Spleen (tissue), 11 donors: ENCODE data around the gene TMEM170A. TPM values are rescaled to one million over a fixed set of nuclear protein-coding genes. Genes with fewer than 3 reads are reported as not detected.

Source experiments
- DNase-seq: peaks from one replicate; pipeline ENCODE4 v3.0.0-alpha.2; 2020
- H3K27ac ChIP-seq, 8 donors: fragments of 200-600 bp; sonication (generic) in 7 of 8; 1 replicate in 4 of 8; 2 replicates in 4 of 8; pipeline versions ENCODE4 v1.5.0 to v1.8.0; 2016 to 2021; ENCODE audit warnings: inconsistent platforms in 4 of 8, mild to moderate bottlenecking in 4 of 8, moderate library complexity in 1 of 8
- H3K27me3 ChIP-seq, 7 donors: fragments of 200-600 bp; sonication (generic) in 6 of 7; replicated peaks in 1 of 7; 1 replicate in 4 of 7; 2 replicates in 3 of 7; pipeline versions ENCODE4 v1.5.0 to v1.8.0; 2016 to 2021; ENCODE audit warnings: inconsistent platforms in 3 of 7, mild to moderate bottlenecking in 1 of 7
- H3K36me3 ChIP-seq, 6 donors: fragments of 200-600 bp; sonication (generic) in 5 of 6; 1 replicate in 4 of 6; 2 replicates in 2 of 6; pipeline versions ENCODE4 v1.5.0 to v1.8.0; 2016 to 2021; ENCODE audit warnings: inconsistent platforms in 2 of 6
- H3K4me1 ChIP-seq, 6 donors: fragments of 200-600 bp; sonication (generic) in 5 of 6; 1 replicate in 3 of 6; 2 replicates in 3 of 6; pipeline versions ENCODE4 v1.5.0 to v1.8.0; 2016 to 2021; ENCODE audit warnings: inconsistent platforms in 3 of 6
- H3K4me3 ChIP-seq, 8 donors: fragments of 200-600 bp; sonication (generic) in 7 of 8; 1 replicate in 4 of 8; 2 replicates in 4 of 8; pipeline versions ENCODE4 v1.5.0 to v1.8.0; 2016 to 2021; ENCODE audit warnings: inconsistent platforms in 4 of 8, mild to moderate bottlenecking in 4 of 8, moderate library complexity in 2 of 8
- H3K9me3 ChIP-seq, 8 donors: fragments of 200-600 bp; sonication (generic) in 7 of 8; 1 replicate in 4 of 8; 2 replicates in 4 of 8; pipeline versions ENCODE4 v1.5.0 to v1.8.0; 2016 to 2021; ENCODE audit warnings: inconsistent platforms in 4 of 8
- POLR2A ChIP-seq, 3 donors: fragments of 450-650 bp; IDR thresholded peaks; one replicate each; pipeline ENCODE4 v1.5.1; 2017; ENCODE audit warnings: antibody characterized with exemption in 3 of 3, mild to moderate bottlenecking in 1 of 3
- POLR2AphosphoS5 ChIP-seq, 3 donors: sonication (generic); formaldehyde crosslinking; IDR thresholded peaks; one replicate each; pipeline ENCODE4 v1.5.1; 2017; ENCODE audit warnings: antibody characterized with exemption in 3 of 3
- WGBS, 5 donors: extraction: QIAGEN DNeasy Blood & Tissue Kit in 3 of 5; methylation state at CpG; one replicate each; pipeline versions ENCODE4 v1.1.5 to v1.1.7; 2013 to 2018; 5-methylcytosine and 5-hydroxymethylcytosine counted together
- intact Hi-C: fragments of 100-400 bp; cut with DNase I; formaldehyde crosslinking; loops from one replicate; pipeline ENCODE4 v1.15.0; 2023; ENCODE audit warnings: low total_unique reads
- polyA plus RNA-seq, 3 donors: library from polyadenylated mRNA; stranded (reverse); fragments of 200-250 nt; gene quantifications; one replicate each; pipeline ENCODE4 v1.2.1, GENCODE V29; 2013
- total RNA-seq, 7 donors: library from RNA; depleted of rRNA in 3 of 7; stranded (reverse); fragments of >200 nt in 3 of 7; fragmentation: NEBNext Ultra II Directional in 4 of 7; extraction: Animal tissue kit (Norgen Biotek cat#: 25700) in 4 of 7; gene quantifications; one replicate each; pipeline versions ENCODE4 v1.1.0 to v1.2.1, GENCODE V29; 2016 to 2021
- TF ChIP-seq, protein P1 (sequence below), 11 experiments: fragments of 200-600 bp in 7 of 11; fragments of 450-650 bp in 4 of 11; sonication (generic) in 4 of 11; IDR thresholded peaks in 8 of 11; conservative IDR thresholded peaks in 3 of 11; 1 replicate in 7 of 11; 2 replicates in 4 of 11; pipeline versions ENCODE4 v1.4.0 to v1.8.0; 2016 to 2021; ENCODE audit warnings: antibody characterized with exemption in 11 of 11, inconsistent platforms in 4 of 11, mild to moderate bottlenecking in 1 of 11
- donor health status: healthy with polysubstance abuse.
- donor health status: DM: no; HTN: no; CAD: no; lungs with moderate emphysema.
- donor health status: DM: no; HTN: no; CAD: no.
- donor health status: Bipolar disorder and iron deficiency.
- donor health status: healthy.
- donor health status: DM: no; HTN: no; CAD: no.
- donor health status: DM: yes; HTN: yes; CAD: no.

Gene TMEM170A
- total and polyA plus RNA-seq, 10 donors = 6.1 to 54.0 (median 31.4) TPM

DNA sequence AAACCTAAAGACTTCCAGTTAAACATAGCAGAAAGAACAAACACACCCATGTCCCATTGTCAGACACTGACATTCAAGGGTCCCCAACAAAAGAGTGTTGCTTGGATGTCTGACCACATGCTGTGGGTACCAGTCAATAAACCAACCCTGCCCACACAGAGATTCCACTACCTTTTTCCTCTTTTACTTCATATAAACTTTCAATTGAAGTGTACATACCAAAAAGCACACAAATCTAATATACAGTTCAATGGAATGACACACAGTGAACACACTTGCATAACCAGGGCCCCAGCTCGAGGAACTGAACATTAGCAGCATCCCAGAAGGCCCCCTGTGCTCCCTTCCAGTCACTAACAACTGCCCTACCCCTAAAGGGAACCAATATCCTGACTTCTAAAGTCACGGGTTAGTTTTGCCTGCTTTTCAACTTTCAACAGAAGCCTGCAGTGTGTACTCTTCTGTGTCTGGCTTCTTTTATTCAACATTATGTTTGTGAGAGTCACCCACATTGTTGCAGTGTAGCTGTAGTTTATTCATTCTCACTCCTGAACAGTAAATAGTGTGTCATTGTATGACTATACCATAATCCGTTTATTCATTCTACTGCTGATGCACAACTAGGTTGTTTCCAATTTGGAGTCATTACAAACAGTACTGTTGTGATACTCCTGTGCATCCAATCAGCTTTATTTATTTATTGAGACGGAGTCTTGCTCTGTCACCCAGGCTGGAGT lies 49.2 kb downstream of the TMEM170A start:
- H3K27me3 ChIP-seq = no peaks in the 10 kb centered on the region
- H3K9me3 ChIP-seq = no peaks in the 10 kb centered on the region
- intact Hi-C loops = no loop called here
- peaks cover 0 to 26% (median 14%) of the 10 kb centered on the region in 6 donors for H3K4me1 ChIP-seq
- H3K36me3 ChIP-seq = peaks cover 0 to 40% (median 18%) of the 10 kb centered on the region in 6 donors
- no peak for DNase-seq
- TF ChIP-seq, protein P1, sequence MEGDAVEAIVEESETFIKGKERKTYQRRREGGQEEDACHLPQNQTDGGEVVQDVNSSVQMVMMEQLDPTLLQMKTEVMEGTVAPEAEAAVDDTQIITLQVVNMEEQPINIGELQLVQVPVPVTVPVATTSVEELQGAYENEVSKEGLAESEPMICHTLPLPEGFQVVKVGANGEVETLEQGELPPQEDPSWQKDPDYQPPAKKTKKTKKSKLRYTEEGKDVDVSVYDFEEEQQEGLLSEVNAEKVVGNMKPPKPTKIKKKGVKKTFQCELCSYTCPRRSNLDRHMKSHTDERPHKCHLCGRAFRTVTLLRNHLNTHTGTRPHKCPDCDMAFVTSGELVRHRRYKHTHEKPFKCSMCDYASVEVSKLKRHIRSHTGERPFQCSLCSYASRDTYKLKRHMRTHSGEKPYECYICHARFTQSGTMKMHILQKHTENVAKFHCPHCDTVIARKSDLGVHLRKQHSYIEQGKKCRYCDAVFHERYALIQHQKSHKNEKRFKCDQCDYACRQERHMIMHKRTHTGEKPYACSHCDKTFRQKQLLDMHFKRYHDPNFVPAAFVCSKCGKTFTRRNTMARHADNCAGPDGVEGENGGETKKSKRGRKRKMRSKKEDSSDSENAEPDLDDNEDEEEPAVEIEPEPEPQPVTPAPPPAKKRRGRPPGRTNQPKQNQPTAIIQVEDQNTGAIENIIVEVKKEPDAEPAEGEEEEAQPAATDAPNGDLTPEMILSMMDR (IDR thresholded peaks at IDR 0.05 in 8 of 11, conservative IDR thresholded peaks at IDR 0.05 in 3 of 11) = no peak
- TF ChIP-seq POLR2A (IDR thresholded peaks at IDR 0.05) (no peak), POLR2AphosphoS5 (IDR thresholded peaks at IDR 0.05) (no peak)
- H3K27ac ChIP-seq = no peak overlapping the region
- no peak overlapping the region for H3K4me3 ChIP-seq
- 83 to 91% (median 86%) methylated on average over 4 of the region's 4 CpGs for WGBS, 5 donors

DNA sequence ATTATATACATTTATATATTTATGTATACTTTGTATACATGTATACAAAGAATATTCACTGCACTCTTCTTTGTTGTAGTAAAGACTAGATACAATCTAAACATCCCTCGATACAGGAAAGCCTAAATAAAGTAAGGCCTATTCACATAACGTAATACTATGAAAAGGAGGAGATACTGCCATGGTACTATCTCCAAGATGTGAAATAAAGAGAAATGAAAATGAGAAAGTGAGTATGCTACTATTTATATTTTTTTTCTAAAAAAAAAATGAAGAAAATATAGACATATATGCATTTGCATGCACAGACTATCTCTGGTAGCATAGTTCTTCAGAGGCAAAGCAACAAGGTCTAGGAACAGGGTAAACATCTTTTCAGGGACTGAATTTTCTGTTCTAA lies 50.5 kb downstream of the TMEM170A start:
- Histone ChIP-seq H3K4me3 (no peak overlapping the region), H3K27ac (no peak overlapping the region), H3K9me3 (no peaks in the 10 kb centered on the region), H3K36me3 (peaks cover 0 to 52% (median 26%) of the 10 kb centered on the region in 6 donors), H3K27me3 (no peaks in the 10 kb centered on the region), H3K4me1 (peaks cover 0 to 16% (median 9%) of the 10 kb centered on the region in 6 donors)
- TF ChIP-seq POLR2A (IDR thresholded peaks at IDR 0.05) (no peak), POLR2AphosphoS5 (IDR thresholded peaks at IDR 0.05) (no peak)
- TF ChIP-seq, protein P1 (IDR thresholded peaks at IDR 0.05 in 8 of 11, conservative IDR thresholded peaks at IDR 0.05 in 3 of 11) = no peak
- no peak for DNase-seq
- intact Hi-C loops = no loop called here
- 84 to 95% (median 88%) methylated on average over 2 of the region's 2 CpGs for WGBS, 5 donors

DNA sequence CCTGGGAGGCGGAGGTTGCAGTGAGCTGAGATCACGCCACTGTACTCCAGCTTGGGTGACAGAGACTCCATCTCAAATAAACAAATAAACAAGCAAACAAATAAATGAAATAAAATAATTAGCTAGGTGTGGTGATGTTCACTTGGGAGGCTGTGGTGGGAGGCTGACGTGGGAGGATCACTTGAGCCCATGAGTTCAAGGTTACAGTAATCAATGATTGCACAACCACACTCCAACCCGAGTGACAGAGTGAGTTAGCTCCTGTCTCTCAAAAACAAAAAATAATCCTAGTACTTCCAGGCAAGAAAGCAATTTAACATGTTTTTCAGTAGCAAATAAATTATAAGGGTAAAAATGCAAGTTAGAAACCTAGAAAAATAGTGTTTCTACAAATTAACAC lies 57.5 kb downstream of the TMEM170A start:
- H3K9me3 ChIP-seq = no peaks in the 10 kb centered on the region
- intact Hi-C loops = loop anchor here (10.0 kb wide), 1 partner anchor 358 kb away; no protein-coding TSS in a partner anchor
- no peak for TF ChIP-seq POLR2A (IDR thresholded peaks at IDR 0.05)
- TF ChIP-seq, protein P1 (IDR thresholded peaks at IDR 0.05 in 8 of 11, conservative IDR thresholded peaks at IDR 0.05 in 3 of 11) = no peak
- TF ChIP-seq POLR2AphosphoS5 (IDR thresholded peaks at IDR 0.05) = no peak
- H3K27ac ChIP-seq = no peak overlapping the region
- no peak for DNase-seq
- H3K4me1 ChIP-seq = peaks cover 0 to 20% (median 7%) of the 10 kb centered on the region in 6 donors
- no peak overlapping the region for H3K4me3 ChIP-seq
- H3K36me3 ChIP-seq = peaks cover 0 to 76% (median 32%) of the 10 kb centered on the region in 6 donors
- 71 to 91% (median 76%) methylated on average over 4 of the region's 4 CpGs for WGBS, 5 donors
- H3K27me3 ChIP-seq = no peaks in the 10 kb centered on the region

DNA sequence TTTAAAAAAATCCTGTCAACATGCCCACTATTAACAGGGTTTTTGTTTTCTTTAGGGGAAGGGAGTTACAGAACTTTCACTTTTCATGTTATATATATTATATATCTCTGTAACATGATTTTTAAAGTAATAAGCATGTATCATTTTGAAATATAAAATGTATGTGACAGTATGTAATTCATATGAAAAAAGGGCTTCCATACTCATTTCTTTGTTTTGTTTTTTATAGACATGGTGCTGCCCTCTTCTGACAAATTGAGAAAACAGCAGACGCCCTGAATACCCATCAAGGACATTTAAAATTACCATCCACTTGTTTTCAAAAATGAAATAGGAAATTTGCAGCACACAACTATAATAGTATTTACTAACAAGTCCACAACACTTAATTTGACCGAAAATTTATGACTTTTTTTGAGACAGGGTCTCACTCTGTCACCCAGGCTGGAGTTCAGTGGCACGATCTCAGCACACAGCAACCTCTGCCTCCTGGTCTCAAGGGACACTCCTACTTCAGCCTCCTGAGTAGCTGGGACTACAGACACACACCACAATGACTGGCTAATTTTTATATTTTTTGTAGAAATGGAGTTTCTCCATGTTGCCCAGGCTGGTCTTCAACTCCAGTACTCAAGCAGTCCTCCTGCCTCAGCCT lies 61.5 kb downstream of the TMEM170A start:
- TF ChIP-seq, protein P1 (IDR thresholded peaks at IDR 0.05 in 8 of 11, conservative IDR thresholded peaks at IDR 0.05 in 3 of 11) = peak in 10 of 11 experiments; percentile 30 to 76 (median 72)
- TF ChIP-seq POLR2AphosphoS5 (IDR thresholded peaks at IDR 0.05) = no peak
- Histone ChIP-seq H3K9me3 (no peaks in the 10 kb centered on the region), H3K27me3 (no peaks in the 10 kb centered on the region), H3K27ac (peak overlapping the region in 6 of 8 donors; percentile 20 to 69 (median 47)), H3K36me3 (peaks cover 0 to 38% (median 12%) of the 10 kb centered on the region in 6 donors), H3K4me3 (no peak overlapping the region), H3K4me1 (peaks cover 0 to 21% (median 10%) of the 10 kb centered on the region in 6 donors)
- intact Hi-C loops = loop anchor here (5.0 to 10.0 kb wide), 2 partner anchors 206 to 362 kb away; no protein-coding TSS in a partner anchor
- WGBS, 5 donors = 33 to 44% (median 40%) methylated on average over 3 of the region's 3 CpGs
- no peak for DNase-seq
